ENCODE data around the gene THUMPD2.

The THUMPD2 gene

GRCh38 chr2:39724828-39725144, 54.3 kb downstream of the THUMPD2 start:
- Histone ChIP-seq H3K27ac (ENCODE audit: low read depth, low read length) (no peak overlapping the region), H4K20me1 (ENCODE audit: control insufficient read depth, insufficient read depth, low read depth, low read length) (no peaks in the 10 kb centered on the region), H3K9me3 (ENCODE audit: control insufficient read depth, insufficient read depth, low read length) (no peaks in the 10 kb centered on the region), H3K4me2 (ENCODE audit: low read length) (no peak overlapping the region), H3K4me1 (ENCODE audit: control insufficient read depth, low read length) (peaks cover 10% of the 10 kb centered on the region), H3K27me3 (ENCODE audit: control insufficient read depth, low read length) (peaks cover 17% of the 10 kb centered on the region), H3K36me3 (ENCODE audit: control insufficient read depth, low read length) (no peaks in the 10 kb centered on the region), H3F3A (ENCODE audit: control insufficient read depth, insufficient read depth) (no peaks in the 10 kb centered on the region), H3K79me2 (ENCODE audit: control insufficient read depth, low read length) (no peaks in the 10 kb centered on the region), H3K4me3 (ENCODE audit: low read length) (no peak overlapping the region), H3K9me2 (replicated peaks; ENCODE audit: control insufficient read depth, low read length) (no peaks in the 10 kb centered on the region)
- no peak for TF ChIP-seq CTCF (IDR thresholded peaks at IDR 0.05; ENCODE audit: low read depth, low read length, poor library complexity, severe bottlenecking)
- TF ChIP-seq EZH2phosphoT487 (IDR thresholded peaks at IDR 0.05; ENCODE audit: borderline replicate concordance, low read length) = no peak

- TF ChIP-seq CTCF (IDR thresholded peaks at IDR 0.05; ENCODE audit: low read depth, low read length, poor library complexity, severe bottlenecking) = no peak
- no peak for TF ChIP-seq EZH2phosphoT487 (IDR thresholded peaks at IDR 0.05; ENCODE audit: borderline replicate concordance, low read length)
- Histone ChIP-seq H3K79me2 (ENCODE audit: control insufficient read depth, low read length) (no peaks in the 10 kb centered on the region), H3K4me2 (ENCODE audit: low read length) (no peak overlapping the region), H3K9me2 (replicated peaks; ENCODE audit: control insufficient read depth, low read length) (no peaks in the 10 kb centered on the region), H3K36me3 (ENCODE audit: control insufficient read depth, low read length) (no peaks in the 10 kb centered on the region), H3K4me1 (ENCODE audit: control insufficient read depth, low read length) (peaks cover 10% of the 10 kb centered on the region), H3F3A (ENCODE audit: control insufficient read depth, insufficient read depth) (no peaks in the 10 kb centered on the region), H3K9me3 (ENCODE audit: control insufficient read depth, insufficient read depth, low read length) (no peaks in the 10 kb centered on the region), H3K4me3 (ENCODE audit: low read length) (no peak overlapping the region), H4K20me1 (ENCODE audit: control insufficient read depth, insufficient read depth, low read depth, low read length) (no peaks in the 10 kb centered on the region), H3K27ac (ENCODE audit: low read depth, low read length) (no peak overlapping the region), H3K27me3 (ENCODE audit: control insufficient read depth, low read length) (peaks cover 17% of the 10 kb centered on the region)
These were observed 54.9 kb downstream of the THUMPD2 start for GRCh38 chr2:39723946-39724827.

GRCh38 chr2:39723497-39723896, 55.6 kb downstream of the THUMPD2 start:
- H3K9me2 ChIP-seq (replicated peaks; ENCODE audit: control insufficient read depth, low read length) = no peaks in the 10 kb centered on the region
- H3K4me3 ChIP-seq (ENCODE audit: low read length) = no peak overlapping the region
- no peaks in the 10 kb centered on the region for H3K79me2 ChIP-seq (ENCODE audit: control insufficient read depth, low read length)
- H3K36me3 ChIP-seq (ENCODE audit: control insufficient read depth, low read length) = no peaks in the 10 kb centered on the region
- H3F3A ChIP-seq (ENCODE audit: control insufficient read depth, insufficient read depth) = no peaks in the 10 kb centered on the region
- peaks cover 17% of the 10 kb centered on the region for H3K27me3 ChIP-seq (ENCODE audit: control insufficient read depth, low read length)
- no peak overlapping the region for H3K27ac ChIP-seq (ENCODE audit: low read depth, low read length)
- TF ChIP-seq CTCF (IDR thresholded peaks at IDR 0.05; ENCODE audit: low read depth, low read length, poor library complexity, severe bottlenecking) = no peak
- TF ChIP-seq EZH2phosphoT487 (IDR thresholded peaks at IDR 0.05; ENCODE audit: borderline replicate concordance, low read length) = no peak
- peaks cover 6% of the 10 kb centered on the region for H3K4me1 ChIP-seq (ENCODE audit: control insufficient read depth, low read length)
- no peak overlapping the region for H3K4me2 ChIP-seq (ENCODE audit: low read length)
- H3K9me3 ChIP-seq (ENCODE audit: control insufficient read depth, insufficient read depth, low read length) = no peaks in the 10 kb centered on the region
- H4K20me1 ChIP-seq (ENCODE audit: control insufficient read depth, insufficient read depth, low read depth, low read length) = no peaks in the 10 kb centered on the region
